ENCODE data around the gene MRPL1.

MRPL1 gene

DNA sequence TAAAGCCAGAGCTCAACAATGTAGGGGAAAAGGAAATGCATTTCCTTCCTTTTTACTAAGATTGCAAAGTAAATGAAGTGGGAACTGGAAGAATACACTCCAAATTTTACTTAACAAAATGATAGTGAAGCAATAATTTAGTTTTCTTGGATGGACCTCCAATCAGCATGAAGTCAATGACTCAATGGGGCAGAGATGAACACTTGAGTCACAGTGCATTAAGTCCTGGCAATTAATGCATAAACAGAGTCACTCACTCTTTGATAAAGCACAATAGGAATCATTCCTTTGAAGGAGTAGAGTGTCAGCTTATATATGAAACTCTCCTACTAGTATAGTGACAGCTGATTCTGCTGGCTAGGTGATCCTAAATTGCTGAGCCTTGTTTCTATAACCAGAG is 127.8 kb downstream of the MRPL1 start:
- DNase-seq = no peak

DNA sequence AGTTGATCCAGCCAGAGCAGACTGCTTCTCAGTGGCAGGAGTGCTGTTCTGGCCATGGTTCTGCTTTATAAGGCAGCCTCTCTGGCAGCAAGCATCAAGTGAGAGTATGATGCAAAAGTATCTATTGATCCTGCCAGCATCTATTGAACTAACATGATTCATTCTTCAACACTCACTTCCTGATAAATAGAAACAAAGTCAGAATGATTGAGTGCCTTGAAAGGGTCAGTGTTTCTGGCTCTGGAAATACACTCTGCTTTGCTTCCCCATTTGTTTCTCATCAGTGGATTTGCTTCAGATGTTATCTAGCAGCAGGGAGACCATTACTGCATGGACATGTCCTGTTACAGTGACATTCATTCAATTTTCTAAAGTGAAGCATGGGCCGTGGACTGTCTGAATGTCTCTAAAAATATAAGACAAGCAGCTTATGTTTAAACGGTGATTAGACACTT is 128.3 kb downstream of the MRPL1 start:
- no peak for DNase-seq

DNA sequence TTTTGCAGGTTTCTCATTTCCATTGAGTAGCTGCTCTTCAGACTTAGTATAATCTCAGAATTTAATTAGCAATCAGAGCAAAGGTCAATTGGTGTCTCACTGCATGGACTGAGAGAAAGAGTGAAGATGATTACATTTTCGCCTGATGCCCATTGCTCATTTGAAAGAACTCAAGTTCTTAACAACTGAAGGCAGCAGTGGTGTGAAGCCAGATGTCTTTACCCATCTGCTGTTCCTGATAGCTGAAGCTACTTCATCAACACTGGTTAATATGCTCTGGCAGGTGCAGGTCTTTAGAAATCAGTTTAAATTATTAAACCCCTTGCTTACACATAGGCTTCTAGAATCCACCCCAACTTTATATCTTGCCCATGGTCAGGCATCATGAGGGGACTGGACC is 130.0 kb downstream of the MRPL1 start:
- DNase-seq = no peak

DNA sequence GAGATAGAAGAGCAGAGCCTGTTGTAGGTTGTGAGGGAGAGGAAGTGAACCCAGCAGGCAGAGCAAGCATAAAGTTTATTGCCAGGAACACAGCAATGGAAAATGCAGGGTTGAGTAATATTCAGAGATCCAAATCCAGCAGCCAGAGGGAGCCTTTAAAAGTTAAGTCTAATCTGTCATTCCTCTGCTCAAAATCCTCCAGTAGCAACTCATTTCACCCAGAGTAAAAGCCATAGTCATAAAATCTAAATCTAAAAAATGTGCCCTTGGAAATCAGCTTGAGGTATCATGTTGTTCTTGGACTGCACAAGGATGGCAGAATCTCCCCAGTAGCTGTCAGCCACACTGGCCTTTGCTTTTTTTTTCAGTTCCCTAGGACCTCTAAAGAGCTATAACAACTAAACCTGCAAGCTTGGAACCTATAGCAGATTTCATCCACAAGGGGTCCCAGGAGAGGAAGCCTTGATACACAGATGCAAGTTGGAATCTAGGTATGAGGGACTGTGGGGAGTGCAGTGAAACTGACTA is 131.6 kb downstream of the MRPL1 start:
- no peak for DNase-seq

DNA sequence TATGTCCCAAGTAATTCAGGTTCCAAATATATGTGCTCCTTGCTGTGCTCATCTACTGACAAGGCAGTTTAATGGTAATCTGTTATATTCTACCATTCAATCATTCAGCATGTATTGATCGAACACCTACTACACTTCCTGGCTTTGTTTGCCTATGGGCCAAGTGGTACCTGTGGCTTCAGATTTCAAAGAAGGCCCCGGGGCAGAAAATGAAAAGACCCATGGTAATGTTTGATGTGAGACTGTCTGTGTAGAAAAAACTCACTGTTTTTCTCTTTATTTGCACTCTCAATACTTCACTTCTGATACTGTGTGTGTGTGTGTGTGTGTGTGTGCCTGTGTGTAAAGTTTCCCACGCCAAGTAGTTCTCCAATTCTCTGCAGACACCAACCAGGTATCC is 133.4 kb downstream of the MRPL1 start:
- no peak for DNase-seq

DNA sequence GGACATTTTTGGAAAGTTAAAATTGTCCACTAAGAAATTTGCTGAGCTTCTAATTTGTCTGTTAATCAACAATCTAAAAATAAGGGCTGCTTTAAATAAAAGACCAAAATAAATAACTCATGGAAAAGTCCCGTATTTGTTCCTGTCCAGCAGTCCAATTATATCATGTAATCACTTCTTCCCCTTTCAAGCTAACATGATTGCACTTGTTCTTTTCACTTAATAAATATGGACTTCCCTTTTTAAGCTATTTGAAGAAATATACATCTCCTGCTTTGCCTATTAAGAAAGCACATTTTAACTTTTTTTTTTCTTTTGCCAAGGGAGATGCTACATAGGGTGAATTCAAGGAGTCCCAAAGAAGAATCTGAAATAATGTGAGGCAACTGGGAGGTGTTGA is 138.9 kb downstream of the MRPL1 start:
- DNase-seq = no peak

DNA sequence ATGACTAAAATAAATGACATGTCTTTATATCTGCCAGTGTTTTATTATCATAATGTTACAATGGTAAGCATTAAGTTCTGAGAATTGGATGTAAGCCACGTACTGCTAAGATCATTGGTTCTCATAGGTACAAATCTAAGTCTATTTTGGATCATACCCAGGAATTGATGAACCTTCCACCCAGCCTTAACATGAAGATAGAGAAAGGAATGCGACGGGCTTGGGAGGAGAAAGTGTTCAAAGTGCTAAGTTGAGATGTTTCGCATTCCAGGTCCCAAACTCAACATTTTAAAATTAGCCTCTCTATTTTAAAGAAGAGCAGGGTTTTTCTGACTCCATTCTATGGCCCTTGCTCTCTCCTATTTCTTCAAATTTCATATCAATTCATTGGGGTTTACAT is 139.6 kb downstream of the MRPL1 start:
- DNase-seq = no peak
